Forelimb muscle (tissue), 1 donor: ENCODE data around the gene LCN9. TPM values are rescaled to one million over a fixed set of nuclear protein-coding genes. Genes with fewer than 3 reads are reported as not detected.

Experiments
- DNase-seq: peaks from one replicate; pipeline ENCODE4 v3.0.0-alpha.2; 2013; ENCODE audit warnings: low read depth
- polyA plus RNA-seq: library from polyadenylated mRNA; unstranded; fragments of 120-200 nt; gene quantifications from one replicate; pipeline ENCODE4 v1.2.1, GENCODE V29; 2013; ENCODE audit not compliant: insufficient read length

Gene LCN9
- polyA plus RNA-seq, 1 donor = not detected

DNA sequence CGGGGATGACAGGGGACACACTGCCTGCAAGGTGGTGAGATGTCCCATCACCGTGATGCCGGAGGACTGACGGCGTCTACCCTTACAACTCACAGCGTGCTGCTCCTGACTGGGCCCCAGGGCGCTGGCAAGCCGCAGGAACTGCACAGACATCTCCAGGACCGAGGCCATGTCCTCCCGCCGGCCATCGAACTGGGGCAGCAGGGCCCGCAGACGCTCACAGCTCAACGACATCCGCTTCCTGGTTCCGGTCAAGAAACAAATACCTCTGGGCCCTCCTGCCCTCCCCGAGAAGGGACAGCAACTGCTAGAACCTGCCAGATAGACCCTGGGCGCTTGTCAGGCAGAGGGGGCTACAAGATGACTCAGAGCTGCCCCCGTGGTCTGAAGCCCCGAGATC, 35.1 kb downstream of the LCN9 start:
- DNase-seq = no peak

DNA sequence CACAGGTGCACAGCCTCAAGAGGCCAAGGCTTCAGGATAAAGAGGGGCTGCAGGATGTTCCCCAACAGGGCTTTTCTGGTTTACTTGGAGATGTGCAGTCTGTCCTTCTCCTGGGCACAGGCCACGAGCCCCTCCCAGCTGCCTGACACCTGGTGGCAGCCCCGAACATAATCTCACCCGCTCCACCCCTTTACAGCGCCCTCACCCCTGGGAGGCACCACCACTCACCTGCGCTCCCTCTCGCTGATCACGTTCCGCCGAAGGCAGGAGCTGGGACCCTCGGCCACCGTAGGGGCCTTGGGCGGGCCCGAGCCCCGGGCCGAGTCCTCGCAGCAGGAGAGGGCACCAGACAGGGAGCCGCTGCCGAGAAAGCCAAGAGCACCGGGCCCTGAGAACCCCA, 35.7 kb downstream of the LCN9 start:
- DNase-seq = no peak

DNA sequence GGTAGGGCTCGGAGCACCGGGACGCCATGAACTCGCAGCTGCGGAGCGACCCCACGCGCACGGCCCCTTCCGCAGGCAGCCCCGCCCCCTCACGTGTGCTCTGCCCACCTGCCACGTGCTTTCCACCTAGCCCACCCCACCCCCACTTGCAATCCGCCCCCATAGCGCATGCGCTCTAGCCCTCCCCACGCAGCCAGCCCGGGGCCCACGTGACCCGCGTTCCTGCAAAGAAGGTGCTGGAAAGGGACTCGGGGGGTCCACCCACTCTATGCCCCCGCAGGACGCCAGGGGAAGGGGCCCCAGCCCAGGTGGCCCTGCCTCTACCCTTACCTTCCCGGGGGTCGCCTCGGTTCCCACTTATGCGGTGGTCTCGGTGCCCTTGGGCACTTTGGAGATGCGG, 36.3 kb downstream of the LCN9 start, which contains the start of gene SOHLH1:
Gene SOHLH1 (minus strand): TSS at position 42 of the 400 bp plus-strand sequence. CDS start 14 bp downstream, at position 28.
- no peak for DNase-seq

DNA sequence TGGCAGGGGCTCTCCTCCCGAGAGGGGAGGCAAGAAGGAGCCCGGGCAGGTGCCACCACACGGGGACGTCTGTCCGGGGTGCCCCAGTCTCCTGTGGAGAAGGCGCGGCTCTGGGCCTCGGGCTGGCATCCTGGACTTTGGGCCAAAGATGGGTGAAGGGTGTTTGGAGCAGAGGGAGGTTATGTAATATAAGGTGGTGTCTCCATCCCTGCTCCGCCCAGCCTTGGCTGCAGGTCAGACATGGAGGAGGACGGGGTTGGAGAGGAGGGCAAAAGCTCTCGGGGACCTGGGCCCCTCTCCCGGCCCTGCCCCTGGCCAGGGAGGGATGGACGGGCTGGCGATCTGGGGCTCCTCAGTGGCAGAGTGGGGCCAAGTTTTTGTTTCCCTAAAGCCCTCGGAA, 37.4 kb downstream of the LCN9 start:
- no peak for DNase-seq

DNA sequence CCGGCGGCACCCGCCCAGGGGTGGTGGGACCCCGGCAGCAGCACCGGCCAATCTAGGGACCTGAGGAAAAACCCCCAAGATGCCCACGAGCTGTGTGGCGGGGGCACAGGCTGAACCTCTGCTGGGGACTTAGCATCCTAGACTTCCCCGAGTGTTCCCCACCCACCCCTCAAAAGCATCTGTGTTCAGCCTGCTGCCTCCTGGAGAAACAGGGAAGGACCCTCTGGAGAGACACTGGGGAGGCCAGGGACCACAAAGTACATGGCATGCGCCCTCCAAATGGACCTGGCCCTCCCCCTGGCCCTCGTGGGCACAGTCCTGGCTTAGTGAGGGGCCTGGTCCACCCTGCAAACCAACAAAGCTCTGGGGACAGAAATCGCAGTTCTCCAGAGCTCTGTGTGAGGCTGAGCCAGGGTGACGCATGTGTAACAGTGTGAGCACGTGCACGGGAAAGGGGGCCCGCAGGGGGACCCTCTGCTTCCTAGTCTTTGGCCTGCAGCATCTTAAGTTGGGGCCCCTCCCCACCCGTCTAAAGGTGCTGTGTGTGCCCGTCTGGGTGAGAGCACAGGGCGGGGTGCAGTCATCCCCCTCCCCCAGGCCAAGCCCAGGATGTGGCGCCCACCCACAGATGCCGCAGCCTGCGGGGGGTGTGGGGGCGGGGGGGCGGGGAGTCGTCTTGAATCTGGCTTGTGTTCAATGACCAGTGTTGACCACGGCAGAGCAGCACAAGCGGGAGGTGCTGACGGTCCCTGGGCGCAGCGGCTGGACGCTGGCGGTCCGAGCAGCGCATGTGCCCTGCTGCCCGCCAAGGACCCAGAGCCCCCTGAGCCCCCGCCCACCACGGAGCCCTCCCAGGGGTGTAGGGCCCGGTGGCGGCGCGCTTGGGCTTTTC, 38.2 kb downstream of the LCN9 start:
- no peak for DNase-seq

DNA sequence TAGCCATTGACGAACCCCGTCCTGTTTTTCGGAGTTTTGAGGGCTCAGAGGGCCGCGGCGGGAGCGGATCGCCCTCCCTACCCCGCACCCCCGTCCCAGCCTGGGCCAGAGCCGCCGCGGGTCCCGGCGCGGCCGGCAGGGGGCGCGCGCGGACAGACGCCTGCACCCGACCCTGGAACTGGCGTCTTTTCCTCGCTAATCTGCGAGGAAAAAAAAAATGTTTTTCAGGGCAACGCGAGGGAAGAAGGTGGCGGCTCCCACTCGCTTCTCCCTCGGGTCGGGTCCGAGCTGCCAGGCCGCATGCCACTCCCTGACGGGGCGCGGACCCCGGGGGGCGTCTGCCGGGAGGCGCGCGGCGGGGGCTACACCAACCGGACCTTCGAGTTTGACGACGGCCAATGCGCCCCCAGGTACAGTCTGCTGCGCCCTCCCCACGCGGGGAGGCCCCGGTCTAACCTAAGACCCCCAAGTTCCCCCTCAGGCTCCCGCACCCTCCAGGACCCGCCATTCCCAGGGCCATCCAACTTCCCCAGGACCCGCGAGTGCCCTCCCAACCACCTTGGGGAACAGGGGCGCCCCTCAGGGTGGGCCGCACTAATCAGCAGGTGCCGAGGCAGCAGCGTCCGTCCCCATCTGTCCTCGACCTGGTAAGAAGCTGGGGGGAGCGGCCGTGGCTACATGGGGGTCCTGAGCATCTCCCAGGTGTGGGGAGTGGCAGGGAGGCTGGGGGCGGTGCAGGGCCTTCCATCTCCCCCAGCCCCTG, 39.0 kb downstream of the LCN9 start, which contains the start of gene KCNT1:
Gene KCNT1 (plus strand): TSS at position 227 of the 763 bp plus-strand sequence. CDS start 74 bp downstream, at position 301.
- DNase-seq = no peak

DNA sequence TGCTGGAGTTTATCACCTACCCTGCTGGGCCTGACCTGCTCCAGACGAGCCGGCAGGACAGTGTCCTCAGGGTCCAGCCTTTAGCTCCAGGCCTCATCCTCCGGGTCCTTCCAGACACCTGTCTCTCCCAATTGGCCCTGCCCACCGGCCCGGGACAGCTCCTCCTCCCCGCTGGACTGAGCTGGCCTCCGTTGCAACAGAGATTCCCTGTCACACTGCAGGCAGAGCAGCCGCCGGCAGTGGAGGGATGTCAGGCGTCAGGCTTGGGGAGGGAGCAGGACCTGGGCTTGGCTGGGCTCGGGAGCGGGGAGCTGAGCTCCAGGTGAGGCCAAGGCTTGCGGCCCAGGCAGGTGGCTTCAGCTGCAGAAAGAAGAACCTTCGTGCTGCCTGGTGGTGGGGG, 40.6 kb downstream of the LCN9 start:
- DNase-seq = no peak

DNA sequence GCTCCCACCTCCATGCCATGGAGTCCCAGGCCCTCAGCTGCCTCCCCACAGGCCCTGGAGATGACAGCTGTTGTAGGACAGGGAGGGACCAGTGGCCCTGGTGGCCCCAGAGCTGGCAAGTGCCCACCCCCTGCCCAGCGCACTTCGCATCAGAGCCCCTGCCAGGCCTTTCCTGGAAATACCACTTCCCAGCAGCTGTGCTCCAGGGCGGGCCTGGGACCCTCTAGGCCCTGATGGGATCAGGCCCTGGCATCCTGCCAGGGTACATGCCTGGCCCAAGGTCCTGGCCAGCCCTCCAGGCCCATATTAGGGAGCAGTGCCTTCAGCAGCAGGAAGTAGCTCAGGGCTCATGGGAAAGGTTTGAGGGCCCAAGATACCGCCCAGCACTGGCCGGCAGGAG, 41.4 kb downstream of the LCN9 start:
- DNase-seq = no peak

DNA sequence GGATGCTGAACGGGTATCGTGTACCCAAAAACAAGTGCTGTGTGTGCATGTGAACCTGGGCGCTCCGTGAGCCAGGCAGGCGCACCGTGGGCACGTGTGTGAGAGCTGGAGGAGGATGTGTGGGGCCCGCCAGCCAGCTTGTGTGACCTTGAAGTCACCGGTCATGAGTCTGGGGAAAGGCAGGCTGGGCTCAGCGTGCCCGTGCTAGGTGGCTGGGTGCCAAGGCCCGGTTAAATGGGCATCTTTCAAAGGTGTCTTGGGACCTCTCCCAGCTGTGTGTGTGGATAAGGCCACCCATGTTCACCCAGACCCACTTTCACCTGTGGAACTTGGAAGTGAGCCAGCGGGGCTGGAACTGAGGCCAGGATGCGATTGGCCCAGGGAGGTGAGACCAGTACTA, 42.3 kb downstream of the LCN9 start:
- DNase-seq = no peak

DNA sequence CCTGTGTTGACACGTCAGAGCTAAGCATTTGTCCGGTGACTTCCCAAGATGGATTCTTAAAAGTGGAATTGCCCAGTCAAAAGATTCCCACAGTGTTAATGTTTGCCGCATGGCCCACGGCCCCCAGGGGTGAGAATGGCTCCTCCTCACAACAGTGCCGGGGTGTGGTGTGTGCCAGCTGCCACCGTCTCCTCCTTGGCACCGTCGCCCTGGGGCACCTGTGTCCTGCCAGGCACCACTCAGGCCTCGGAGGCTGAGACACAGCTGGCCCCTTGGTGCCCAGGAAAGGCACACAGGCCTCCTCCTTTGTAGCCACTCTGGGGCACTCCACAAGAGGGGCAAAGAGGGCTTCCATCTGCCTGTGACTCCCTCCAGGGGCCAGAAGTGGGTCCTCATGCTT, 43.2 kb downstream of the LCN9 start:
- no peak for DNase-seq

DNA sequence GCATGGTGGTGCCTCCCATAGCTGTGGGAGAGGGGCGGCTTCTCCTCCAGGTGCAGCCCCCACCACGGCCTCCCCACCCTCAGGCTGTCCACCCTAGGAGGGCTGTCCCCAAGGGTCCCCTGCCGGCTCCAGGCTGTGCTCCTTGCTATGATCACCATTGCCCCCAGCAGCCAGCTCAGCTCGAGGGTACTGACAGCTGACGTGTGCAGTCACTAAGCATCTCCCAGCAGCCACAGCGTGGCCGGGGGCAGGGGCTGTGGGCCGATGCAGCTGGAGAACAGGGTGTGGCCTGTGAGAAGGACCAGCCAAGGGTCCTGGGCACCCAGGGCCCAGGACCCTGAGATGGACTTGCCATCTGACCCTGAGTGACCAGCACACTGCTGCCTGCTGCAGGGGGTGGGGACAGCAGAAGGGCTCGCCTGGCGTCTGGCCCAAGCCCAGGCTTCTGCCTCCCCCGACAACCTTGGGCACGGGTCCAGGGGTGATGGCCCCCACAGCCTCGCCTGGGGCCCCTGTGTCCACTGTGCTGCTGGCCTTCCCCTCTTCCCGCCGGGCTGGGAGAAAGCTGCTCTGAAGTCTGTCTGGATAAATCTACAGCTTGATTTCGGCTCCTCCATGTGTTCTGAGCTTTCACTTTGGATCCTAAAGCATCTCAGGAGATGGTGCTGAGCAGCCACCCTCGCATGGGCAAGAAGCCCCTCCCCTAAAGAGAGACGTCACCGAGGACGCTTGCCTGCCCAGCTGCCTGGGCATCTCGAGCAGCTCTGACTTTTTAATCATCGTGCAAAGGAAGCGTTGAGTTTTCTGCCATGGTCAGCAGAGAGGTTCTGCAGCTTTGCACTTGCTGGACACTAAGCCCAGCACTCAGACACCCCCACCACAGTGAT, 44.4 kb downstream of the LCN9 start:
- no peak for DNase-seq

DNA sequence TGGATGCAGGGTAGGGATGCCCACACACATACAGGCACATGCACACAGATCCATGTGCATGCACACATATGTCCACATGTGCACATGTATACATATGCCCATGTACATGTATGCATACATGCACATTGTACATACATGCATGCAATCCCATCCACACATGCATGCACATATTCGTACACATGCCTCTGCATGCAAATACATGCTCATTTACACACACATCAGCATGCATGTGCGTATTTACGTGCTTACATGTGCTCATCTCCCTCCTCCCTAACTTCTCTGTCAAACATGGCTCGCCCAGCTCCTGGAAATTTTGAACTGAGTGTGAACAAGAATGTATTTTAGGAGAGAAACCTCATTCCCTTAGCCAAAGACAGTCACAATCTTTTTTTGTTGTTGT, 45.1 kb downstream of the LCN9 start:
- no peak for DNase-seq

DNA sequence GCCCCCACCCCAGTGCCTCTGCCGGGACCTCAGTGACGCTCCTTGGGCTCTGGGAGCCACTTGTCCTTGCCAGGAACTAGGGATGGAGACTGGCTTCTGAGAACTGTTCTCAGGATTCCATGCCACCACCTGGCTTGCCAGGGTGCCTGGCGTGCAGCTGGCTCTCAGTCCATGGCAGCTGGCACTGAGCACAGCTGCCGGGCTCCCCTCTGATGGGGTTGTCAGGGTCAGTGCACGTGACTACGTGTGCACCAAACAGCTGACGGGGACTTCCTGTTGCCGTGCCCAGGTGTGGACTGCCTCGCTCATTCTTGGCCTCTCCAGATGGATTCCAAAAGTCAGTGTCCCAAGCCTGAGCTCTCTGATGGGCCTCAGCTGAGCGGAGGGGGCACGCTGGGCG, 48.3 kb downstream of the LCN9 start:
- DNase-seq = no peak

DNA sequence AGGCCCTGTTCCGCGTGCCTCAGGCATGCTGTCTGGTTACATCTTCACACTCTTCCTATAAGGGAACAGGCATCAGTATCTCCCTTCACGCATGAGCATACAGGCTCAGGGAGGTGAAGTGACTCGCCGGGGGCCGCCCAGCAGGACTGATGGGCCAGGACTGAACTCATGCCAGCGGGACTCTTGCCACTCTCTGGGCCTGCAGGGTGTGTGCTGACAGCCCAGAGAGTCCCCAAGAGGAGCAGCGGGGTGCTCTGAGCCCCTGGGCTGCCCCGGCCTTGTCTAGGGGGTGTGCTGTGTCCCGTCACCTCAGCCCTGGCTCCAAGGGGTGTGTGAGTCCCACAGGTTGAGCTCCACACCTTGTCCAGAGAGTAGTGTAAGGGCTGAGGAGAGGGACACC, 48.8 kb downstream of the LCN9 start:
- no peak for DNase-seq

DNA sequence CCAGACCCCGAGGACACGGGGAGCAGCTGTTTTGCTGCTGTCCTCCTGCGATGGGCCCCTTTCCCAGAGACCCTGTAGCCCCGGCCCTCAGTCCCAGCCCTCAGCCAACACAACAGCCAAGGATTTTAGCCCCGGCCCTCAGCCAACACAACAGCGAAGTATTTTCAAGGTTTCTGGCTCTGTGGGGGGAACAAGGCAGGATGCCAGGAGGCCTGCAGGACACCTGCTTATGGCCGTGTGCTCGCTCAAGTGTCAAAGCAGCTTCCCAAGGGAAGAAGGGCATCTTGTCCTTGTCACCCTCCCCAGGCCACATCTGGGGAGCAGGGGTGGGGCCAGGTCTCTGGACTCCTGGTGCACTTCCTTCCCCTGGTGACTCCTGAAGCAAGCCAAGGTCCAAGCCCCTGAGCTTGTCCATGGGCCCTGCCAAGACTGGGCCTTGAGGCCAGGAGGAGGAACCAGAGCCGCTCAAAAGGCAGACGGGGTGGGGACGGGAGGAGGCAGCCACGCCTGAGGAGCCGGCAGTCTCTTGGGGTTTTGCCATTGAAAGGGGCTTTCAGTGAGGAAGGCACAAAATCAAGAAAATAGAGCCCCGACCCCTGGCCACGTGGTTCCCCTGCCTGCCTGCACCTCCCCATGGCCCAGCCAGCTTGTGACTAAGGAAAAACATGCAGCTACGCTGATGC, 49.6 kb downstream of the LCN9 start:
- no peak for DNase-seq

DNA sequence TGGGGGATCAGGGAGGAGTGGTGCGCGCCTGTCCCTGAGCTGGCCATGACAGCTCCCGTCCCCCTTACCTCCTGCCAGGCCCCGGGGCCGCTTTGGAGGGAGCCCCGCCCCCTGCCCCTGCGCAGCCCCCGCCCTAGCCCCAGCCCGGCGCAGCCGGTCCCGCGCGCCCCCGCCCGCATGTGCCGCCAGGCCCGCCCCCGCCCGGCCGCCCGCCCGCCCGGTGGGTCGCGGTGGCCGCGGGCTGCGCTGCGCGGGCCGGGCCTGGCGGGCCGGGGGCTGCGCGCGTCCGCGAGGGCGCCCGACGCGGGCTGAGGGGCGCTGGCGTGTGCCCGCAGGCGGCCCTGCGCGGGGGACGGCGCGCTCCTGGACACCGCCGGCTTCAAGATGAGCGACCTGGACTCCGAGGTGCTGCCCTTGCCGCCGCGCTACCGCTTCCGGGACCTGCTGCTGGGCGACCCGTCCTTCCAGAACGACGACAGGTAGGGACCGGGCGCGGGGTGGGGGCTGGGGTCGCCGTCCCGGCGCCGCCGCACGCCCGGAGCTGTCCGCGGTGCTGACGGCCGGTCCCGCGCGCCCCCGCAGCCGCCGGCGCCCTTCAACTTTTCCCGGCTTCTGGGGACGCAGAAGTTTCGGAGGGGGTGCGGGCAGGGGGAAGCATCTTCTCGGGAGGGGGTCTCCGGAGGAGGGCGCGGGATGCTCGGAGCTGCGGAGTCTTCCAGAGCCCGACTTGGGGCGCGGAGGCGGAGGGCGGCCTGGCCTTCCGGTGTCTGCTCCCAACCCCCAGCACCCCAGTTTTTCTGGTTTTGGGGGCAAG, 51.3 kb downstream of the LCN9 start:
- DNase-seq = no peak

DNA sequence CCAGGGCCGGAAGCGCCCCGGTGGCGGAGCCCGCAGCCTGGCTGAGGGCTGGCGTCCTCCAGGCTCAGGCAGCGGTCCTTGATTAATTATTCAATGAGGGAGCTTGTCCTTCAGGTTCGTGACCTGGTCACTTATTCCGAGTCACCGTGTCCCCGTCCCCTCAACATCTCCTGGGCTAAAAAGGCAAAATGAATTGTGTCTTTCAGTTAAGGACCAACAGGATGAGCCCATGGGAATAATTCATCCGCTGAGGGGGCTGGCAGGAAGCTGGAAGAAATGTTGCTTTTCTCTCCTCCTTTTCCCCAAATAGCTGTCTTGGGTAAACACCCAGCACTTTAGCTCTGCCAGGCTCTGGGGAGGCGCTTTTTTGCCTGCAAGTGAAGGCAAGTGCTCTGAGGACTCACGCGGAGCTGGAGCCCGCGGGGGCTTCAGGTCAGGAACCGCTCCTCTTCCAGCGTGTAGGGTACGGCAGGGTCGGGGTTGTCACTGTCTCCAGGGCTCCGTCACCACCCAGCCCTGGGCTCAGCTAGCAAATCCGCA, 52.0 kb downstream of the LCN9 start:
- DNase-seq = no peak

DNA sequence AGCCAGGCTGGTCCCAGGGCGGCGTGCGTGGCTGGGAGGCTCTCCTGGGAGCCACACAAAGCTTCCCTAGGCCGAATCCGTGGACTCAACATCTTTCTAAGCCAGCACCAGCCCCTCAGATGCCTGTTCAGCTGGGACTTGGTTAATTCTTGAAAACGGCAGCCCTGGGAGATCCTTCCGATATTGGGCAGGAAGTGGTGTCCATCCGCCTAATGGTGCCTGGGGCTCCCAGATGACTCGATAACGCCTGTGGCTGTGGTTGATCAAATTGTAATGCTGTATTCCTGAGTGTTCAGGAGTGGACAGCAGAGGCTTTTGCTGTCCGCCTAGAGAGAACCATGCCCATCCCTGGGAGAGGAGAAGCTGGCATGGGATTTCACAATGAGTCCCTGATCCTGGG, 52.9 kb downstream of the LCN9 start:
- no peak for DNase-seq
